Panc1 (cell line): ENCODE results near the gene SLC16A1.

Experiments used
- POLR2AphosphoS5 ChIP-seq: IDR thresholded peaks from 2 replicates; pipeline ENCODE4 v1.6.1; 2012; ENCODE audit warnings: mild to moderate bottlenecking, low read depth, low read length, moderate library complexity
- SIN3A ChIP-seq: IDR thresholded peaks from 2 replicates; pipeline ENCODE4 v1.6.1; 2012; ENCODE audit warnings: low read depth, mild to moderate bottlenecking, low read length, moderate library complexity, borderline replicate concordance; ENCODE audit not compliant: insufficient read depth
- TCF7L2 ChIP-seq: IDR thresholded peaks from 2 replicates; pipeline ENCODE4 v1.6.1; 2011; ENCODE audit warnings: mild to moderate bottlenecking, low read depth, low read length, inconsistent platforms
- TF ChIP-seq, protein P1 (sequence below): fragments of 450-650 bp; IDR thresholded peaks from 2 replicates; pipeline ENCODE4 v1.5.1; 2017; ENCODE audit warnings: mild to moderate bottlenecking
- TF ChIP-seq, protein P2 (sequence below), 2 experiments: IDR thresholded peaks; 2 replicates each; pipeline ENCODE4 v1.6.1; 2011 to 2012; ENCODE audit warnings: low read depth in 2 of 2, control low read depth in 1 of 2, low read length in 1 of 2, mild to moderate bottlenecking in 1 of 2, moderate library complexity in 1 of 2; ENCODE audit not compliant: insufficient read depth in 1 of 2

DNA sequence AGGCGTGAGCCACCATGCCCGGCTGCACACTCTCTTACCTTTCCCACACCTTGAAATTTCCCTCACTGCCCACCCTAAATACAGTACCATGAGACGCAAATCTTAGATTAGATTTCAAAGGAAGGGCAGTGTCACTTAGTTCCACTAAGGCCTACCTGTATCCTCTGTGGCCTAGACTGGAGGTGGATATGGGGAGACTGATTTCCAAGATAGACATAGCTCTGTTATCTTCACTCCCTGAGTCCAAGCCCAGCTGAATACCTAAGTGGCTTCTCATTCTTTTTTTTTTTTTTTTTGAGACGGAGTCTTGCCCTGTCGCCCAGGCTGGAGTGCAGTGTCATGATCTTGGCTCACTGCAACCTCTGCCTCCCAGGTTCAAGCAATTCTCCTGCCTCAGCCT is 89.0 kb downstream of the SLC16A1 start:
- TF ChIP-seq, protein P1, sequence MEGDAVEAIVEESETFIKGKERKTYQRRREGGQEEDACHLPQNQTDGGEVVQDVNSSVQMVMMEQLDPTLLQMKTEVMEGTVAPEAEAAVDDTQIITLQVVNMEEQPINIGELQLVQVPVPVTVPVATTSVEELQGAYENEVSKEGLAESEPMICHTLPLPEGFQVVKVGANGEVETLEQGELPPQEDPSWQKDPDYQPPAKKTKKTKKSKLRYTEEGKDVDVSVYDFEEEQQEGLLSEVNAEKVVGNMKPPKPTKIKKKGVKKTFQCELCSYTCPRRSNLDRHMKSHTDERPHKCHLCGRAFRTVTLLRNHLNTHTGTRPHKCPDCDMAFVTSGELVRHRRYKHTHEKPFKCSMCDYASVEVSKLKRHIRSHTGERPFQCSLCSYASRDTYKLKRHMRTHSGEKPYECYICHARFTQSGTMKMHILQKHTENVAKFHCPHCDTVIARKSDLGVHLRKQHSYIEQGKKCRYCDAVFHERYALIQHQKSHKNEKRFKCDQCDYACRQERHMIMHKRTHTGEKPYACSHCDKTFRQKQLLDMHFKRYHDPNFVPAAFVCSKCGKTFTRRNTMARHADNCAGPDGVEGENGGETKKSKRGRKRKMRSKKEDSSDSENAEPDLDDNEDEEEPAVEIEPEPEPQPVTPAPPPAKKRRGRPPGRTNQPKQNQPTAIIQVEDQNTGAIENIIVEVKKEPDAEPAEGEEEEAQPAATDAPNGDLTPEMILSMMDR = no peak
- TF ChIP-seq, protein P2, sequence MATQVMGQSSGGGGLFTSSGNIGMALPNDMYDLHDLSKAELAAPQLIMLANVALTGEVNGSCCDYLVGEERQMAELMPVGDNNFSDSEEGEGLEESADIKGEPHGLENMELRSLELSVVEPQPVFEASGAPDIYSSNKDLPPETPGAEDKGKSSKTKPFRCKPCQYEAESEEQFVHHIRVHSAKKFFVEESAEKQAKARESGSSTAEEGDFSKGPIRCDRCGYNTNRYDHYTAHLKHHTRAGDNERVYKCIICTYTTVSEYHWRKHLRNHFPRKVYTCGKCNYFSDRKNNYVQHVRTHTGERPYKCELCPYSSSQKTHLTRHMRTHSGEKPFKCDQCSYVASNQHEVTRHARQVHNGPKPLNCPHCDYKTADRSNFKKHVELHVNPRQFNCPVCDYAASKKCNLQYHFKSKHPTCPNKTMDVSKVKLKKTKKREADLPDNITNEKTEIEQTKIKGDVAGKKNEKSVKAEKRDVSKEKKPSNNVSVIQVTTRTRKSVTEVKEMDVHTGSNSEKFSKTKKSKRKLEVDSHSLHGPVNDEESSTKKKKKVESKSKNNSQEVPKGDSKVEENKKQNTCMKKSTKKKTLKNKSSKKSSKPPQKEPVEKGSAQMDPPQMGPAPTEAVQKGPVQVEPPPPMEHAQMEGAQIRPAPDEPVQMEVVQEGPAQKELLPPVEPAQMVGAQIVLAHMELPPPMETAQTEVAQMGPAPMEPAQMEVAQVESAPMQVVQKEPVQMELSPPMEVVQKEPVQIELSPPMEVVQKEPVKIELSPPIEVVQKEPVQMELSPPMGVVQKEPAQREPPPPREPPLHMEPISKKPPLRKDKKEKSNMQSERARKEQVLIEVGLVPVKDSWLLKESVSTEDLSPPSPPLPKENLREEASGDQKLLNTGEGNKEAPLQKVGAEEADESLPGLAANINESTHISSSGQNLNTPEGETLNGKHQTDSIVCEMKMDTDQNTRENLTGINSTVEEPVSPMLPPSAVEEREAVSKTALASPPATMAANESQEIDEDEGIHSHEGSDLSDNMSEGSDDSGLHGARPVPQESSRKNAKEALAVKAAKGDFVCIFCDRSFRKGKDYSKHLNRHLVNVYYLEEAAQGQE (IDR thresholded peaks at IDR 0.05; ENCODE audit: insufficient read depth in 1 of 2, low read depth in 2 of 2, low read length in 1 of 2) = no peak
- TF ChIP-seq TCF7L2 (no peak), POLR2AphosphoS5 (no peak), SIN3A (no peak)
